HepG2 (cell line): ENCODE measurements around the gene TSGA10. TPM values are rescaled to one million over a fixed set of nuclear protein-coding genes. Genes with fewer than 3 reads are reported as not detected.
A peak's percentile ranks its signal among the peaks of the same experiment; 100 is the strongest.

Experiments
- ATAC-seq: fragments of 200-7000 bp; cut with Tn5 transposase; 3 replicates; pipeline ENCODE4 v1.9.1; 2020; ENCODE audit warnings: mild to moderate bottlenecking, moderate library complexity
- BruUV-seq: library from RNA; stranded (reverse); fragments of 400-500 nt; replicated peaks from 2 replicates; lab custom pipeline; 2021; lab: Mats Ljungman, UMichigan
- CTCF ChIA-PET: fragments of 300-600 bp; formaldehyde crosslinking; extraction: SDS; loops from one replicate; lab custom pipeline; 2021; ENCODE audit warnings: low total read pairs, inconsistent platforms, low intra/inter-chr PET ratio; lab: Yijun Ruan, JAX
- POLR2A ChIA-PET: fragments of 350-600 bp; sonication (Branson Sonifier 250); formaldehyde crosslinking; loops from one replicate; lab custom pipeline; 2020; ENCODE audit warnings: antibody characterized with exemption, inconsistent platforms; lab: Yijun Ruan, JAX
- DNase-seq: peaks from one replicate; pipeline ENCODE4 v3.0.0-alpha.2; 2015; ENCODE audit warnings: low spot score
- FAIRE-seq: peaks from 3 replicates; lab custom pipeline; 2011; peaks lifted over from hg19 to GRCh38; lab: Jason Lieb, UNC
- H2AFZ ChIP-seq: one replicate; pipeline ENCODE4 v1.6.1; 2011; ENCODE audit warnings: low read length, inconsistent platforms
- H3K27ac ChIP-seq: fragments of 300-600 bp; 3 replicates; pipeline ENCODE4 v1.8.0; 2011; ENCODE audit warnings: mixed run types, mild to moderate bottlenecking, mixed read lengths, low read length, inconsistent platforms; ENCODE audit not compliant: insufficient read depth; ENCODE audit errors: extremely low read length
- H3K27me3 ChIP-seq, 2 experiments: fragments of 200-600 bp in 1 of 2; 2 replicates in 1 of 2; 3 replicates in 1 of 2; pipeline versions ENCODE4 v1.6.0 to v1.8.0; 2011; ENCODE audit warnings: low read length in 2 of 2, mild to moderate bottlenecking in 2 of 2, moderate library complexity in 2 of 2, inconsistent platforms in 1 of 2; ENCODE audit not compliant: insufficient read depth in 2 of 2, control insufficient read depth in 1 of 2
- H3K36me3 ChIP-seq, 2 experiments: fragments of 200-600 bp in 1 of 2; replicated peaks in 1 of 2; 2 replicates in 1 of 2; 3 replicates in 1 of 2; pipeline versions ENCODE4 v1.5.1 to v1.8.0; 2011; ENCODE audit warnings: low read length in 2 of 2, inconsistent platforms in 1 of 2; ENCODE audit not compliant: insufficient read depth in 2 of 2, control insufficient read depth in 1 of 2
- H3K4me1 ChIP-seq: 2 replicates; pipeline ENCODE4 v1.5.1; 2012; ENCODE audit warnings: low read length, inconsistent platforms; ENCODE audit not compliant: insufficient read depth
- H3K4me2 ChIP-seq: 2 replicates; pipeline ENCODE4 v1.6.0; 2011; ENCODE audit warnings: low read depth, low read length, inconsistent platforms
- H3K4me3 ChIP-seq, 3 experiments: fragments of 200-600 bp in 1 of 3; sonication (generic), shearing (Covaris generic) in 1 of 3; replicated peaks in 1 of 3; 2 replicates each; pipeline ENCODE4 v1.5.1; 2011 to 2016; ENCODE audit warnings: low read length in 3 of 3, inconsistent platforms in 2 of 3, low read depth in 2 of 3, mild to moderate bottlenecking in 2 of 3, control low read depth in 1 of 3, mixed read lengths in 1 of 3; ENCODE audit not compliant: insufficient read depth in 1 of 3
- H3K79me2 ChIP-seq: one replicate; pipeline ENCODE4 v1.6.1; 2011; ENCODE audit warnings: low read length, inconsistent platforms; ENCODE audit not compliant: insufficient read depth
- H3K9ac ChIP-seq: 2 replicates; pipeline ENCODE4 v1.6.0; 2011; ENCODE audit warnings: mild to moderate bottlenecking, low read depth, low read length, inconsistent platforms; ENCODE audit not compliant: insufficient read depth
- H3K9me3 ChIP-seq: 2 replicates; pipeline ENCODE4 v1.5.1; 2012; ENCODE audit warnings: mild to moderate bottlenecking, low read length
- H4K20me1 ChIP-seq: 2 replicates; pipeline ENCODE4 v1.6.0; 2011; ENCODE audit warnings: inconsistent platforms, mild to moderate bottlenecking, low read length, moderate library complexity; ENCODE audit not compliant: insufficient read depth
- BCL6 ChIP-seq: IDR thresholded peaks from 2 replicates; pipeline ENCODE4 v1.6.1; 2016; ENCODE audit warnings: missing genetic modification reagents, missing compliant biosample characterization
- HMGA1 ChIP-seq: sonication (generic); formaldehyde crosslinking; conservative IDR thresholded peaks from 2 replicates; pipeline ENCODE4 v1.4.0; 2020; ENCODE audit warnings: missing genetic modification reagents
- MAFK ChIP-seq, 2 experiments: IDR thresholded peaks in 1 of 2; conservative IDR thresholded peaks in 1 of 2; 2 replicates each; pipeline ENCODE4 v1.6.1; 2011; ENCODE audit warnings: improper control_type of control experiment in 2 of 2, low read length in 2 of 2
- ZBTB8A ChIP-seq: sonication (generic); formaldehyde crosslinking; IDR thresholded peaks from 2 replicates; pipeline ENCODE4 v1.4.0; 2020; ENCODE audit warnings: mild to moderate bottlenecking, low read depth, missing genetic modification reagents, borderline replicate concordance
- ZNF724P ChIP-seq: sonication (generic); formaldehyde crosslinking; IDR thresholded peaks from 2 replicates; pipeline ENCODE4 v1.8.0; 2022; ENCODE audit warnings: missing genetic modification reagents, borderline replicate concordance
- ZNF775 ChIP-seq: sonication (generic); formaldehyde crosslinking; IDR thresholded peaks from 2 replicates; pipeline ENCODE4 v1.4.0; 2020; ENCODE audit warnings: missing genetic modification reagents, mild to moderate bottlenecking, moderate library complexity, borderline replicate concordance
- ZNF776 ChIP-seq: sonication (generic); formaldehyde crosslinking; IDR thresholded peaks from 2 replicates; pipeline ENCODE4 v1.4.0; 2020; ENCODE audit warnings: mild to moderate bottlenecking, missing genetic modification reagents
- ZNF782 ChIP-seq: sonication (generic); formaldehyde crosslinking; IDR thresholded peaks from 2 replicates; pipeline ENCODE4 v1.4.0; 2020; ENCODE audit warnings: missing genetic modification reagents, mild to moderate bottlenecking, borderline replicate concordance
- WGBS: methylation state at CpG from one replicate; pipeline ENCODE4 v1.1.6; 2017; ENCODE audit warnings: low lambda C conversion rate; 5-methylcytosine and 5-hydroxymethylcytosine counted together
- in situ Hi-C: cut with HindIII; loops from 2 replicates; pipeline ENCODE4 v1.10.0; 2017; ENCODE audit warnings: low pct_unique_long_range_greater_than_20kb; ENCODE audit not compliant: extremely low pct_ligation_motif_present
- intact Hi-C: fragments of 100-400 bp; cut with micrococcal nuclease; formaldehyde crosslinking; loops from one replicate; pipeline ENCODE4 v1.10.0; 2022; ENCODE audit not compliant: unreplicated experiment
- polyA plus RNA-seq, 8 experiments: library from polyadenylated mRNA; depleted of rRNA in 3 of 8; stranded (reverse) in 7 of 8; unstranded in 1 of 8; fragments of >200 nt; fragmentation: Illumina TruSeq in 4 of 8; extraction: Trizol in 4 of 8; gene quantifications; 2 replicates each; pipeline versions ENCODE4 v1.2.1 to v1.2.3, GENCODE V29; 2011 to 2016; ENCODE audit warnings: low read depth in 4 of 8, missing spikeins in 1 of 8, mixed read lengths in 1 of 8; ENCODE audit not compliant: insufficient read depth in 1 of 8
- total RNA-seq, 5 experiments: library from RNA; depleted of rRNA; stranded (reverse); fragments of >200 nt; fragmentation: Illumina TruSeq; extraction: Trizol; gene quantifications; 2 replicates each; pipeline ENCODE4 v1.2.3, GENCODE V29; 2016; ENCODE audit warnings: low read depth in 1 of 5
- TF ChIP-seq, protein P1 (sequence below): sonication (generic); formaldehyde crosslinking; IDR thresholded peaks from 2 replicates; pipeline ENCODE4 v1.4.0; 2020; ENCODE audit warnings: missing genetic modification reagents, borderline replicate concordance
- TF ChIP-seq, protein P2 (sequence below): sonication (generic); formaldehyde crosslinking; IDR thresholded peaks from 2 replicates; pipeline ENCODE4 v1.4.0; 2020; ENCODE audit warnings: mild to moderate bottlenecking, missing genetic modification reagents

Gene TSGA10
- total and polyA plus RNA-seq, 2 of the 13 experiments (the other 11 are each of a cell fraction or from before 2014, with no cell fraction given), result 4.7 to 13.1 TPM

DNA sequence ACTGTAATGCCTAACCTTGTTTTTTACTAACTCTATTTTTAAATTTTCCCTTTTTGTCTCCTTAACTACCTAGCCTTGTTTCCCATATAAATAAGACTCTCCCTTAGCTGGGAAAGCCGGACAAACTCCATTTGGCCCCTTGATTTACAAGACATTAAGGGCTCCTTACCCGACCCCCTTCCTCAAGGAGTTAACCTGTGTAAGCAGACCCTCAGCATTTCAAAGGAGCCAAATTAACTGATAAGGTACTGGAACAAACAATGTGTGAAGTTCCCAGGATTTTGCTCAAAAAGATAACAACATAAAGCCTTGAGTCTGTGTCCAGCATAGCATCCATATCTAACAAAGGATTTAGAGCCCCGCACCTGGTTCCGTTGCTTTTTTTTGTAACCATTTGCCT lies 72.9 kb downstream of the TSGA10 start:
- ATAC-seq (no peak), FAIRE-seq (peak; percentile 30), DNase-seq (no peak)
- H3K79me2 ChIP-seq, result no peaks in the 10 kb centered on the region
- H3K27me3 ChIP-seq, result no peaks in the 10 kb centered on the region
- ChIA-PET CTCF (no interaction called here), POLR2A (no interaction called here)
- no peak overlapping the region for H2AFZ ChIP-seq
- in situ Hi-C loops (no loop called here), intact Hi-C loops (no loop called here)
- no peaks in the 10 kb centered on the region for H4K20me1 ChIP-seq
- no peak overlapping the region for H3K4me2 ChIP-seq
- TF ChIP-seq MAFK (conservative IDR thresholded peaks at IDR 0.05 in 1 of 2, IDR thresholded peaks at IDR 0.05 in 1 of 2; ENCODE audit: low read length in 2 of 2), result no peak
- H3K4me3 ChIP-seq, result no peak overlapping the region
- H3K27ac ChIP-seq, result no peak overlapping the region
- H3K9me3 ChIP-seq, result no peaks in the 10 kb centered on the region
- H3K9ac ChIP-seq, result no peak overlapping the region
- no peaks in the 10 kb centered on the region for H3K36me3 ChIP-seq
- WGBS, result 48% methylated on average over 4 of the region's 4 CpGs
- H3K4me1 ChIP-seq, result no peaks in the 10 kb centered on the region
- BruUV-seq, result no TSS peak

DNA sequence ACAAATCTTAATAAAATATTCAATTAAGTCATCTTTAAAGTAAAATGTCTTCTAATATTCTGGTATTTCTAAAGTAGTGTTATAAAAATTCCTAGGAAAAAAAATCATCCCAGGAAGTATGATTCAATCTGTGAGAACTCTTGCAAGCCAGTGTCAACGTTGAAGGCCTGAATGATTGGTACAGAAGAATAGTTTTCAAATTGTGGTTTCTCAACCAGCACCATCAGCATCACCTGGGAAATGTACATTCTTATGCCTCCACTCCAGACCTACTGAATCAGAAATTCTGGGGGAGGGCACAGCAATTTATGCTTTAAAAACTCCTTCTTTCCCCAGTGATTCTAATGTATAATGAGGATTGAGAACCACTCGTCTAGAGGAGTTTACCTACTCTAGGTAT lies 75.5 kb downstream of the TSGA10 start:
- H4K20me1 ChIP-seq, result no peaks in the 10 kb centered on the region
- no peaks in the 10 kb centered on the region for H3K4me1 ChIP-seq
- no peak overlapping the region for H2AFZ ChIP-seq
- ATAC-seq (no peak), FAIRE-seq (no peak), DNase-seq (no peak)
- in situ Hi-C loops (no loop called here), intact Hi-C loops (no loop called here)
- ChIA-PET CTCF (no interaction called here), POLR2A (interaction anchor here (0.7 kb wide), 1 partner anchor 1986 kb away, joined by 3 read pairs; no protein-coding TSS in a partner anchor)
- no peaks in the 10 kb centered on the region for H3K36me3 ChIP-seq
- H3K9me3 ChIP-seq, result no peaks in the 10 kb centered on the region
- no peaks in the 10 kb centered on the region for H3K79me2 ChIP-seq
- WGBS, result 8% methylated on average over 2 of the region's 2 CpGs
- H3K4me2 ChIP-seq, result no peak overlapping the region
- no peak overlapping the region for H3K4me3 ChIP-seq
- BruUV-seq, result no TSS peak
- no peak overlapping the region for H3K9ac ChIP-seq
- H3K27me3 ChIP-seq, result no peaks in the 10 kb centered on the region
- H3K27ac ChIP-seq, result no peak overlapping the region
- no peak for TF ChIP-seq HMGA1
- no peak for TF ChIP-seq ZNF775
- no peak for TF ChIP-seq ZNF782
- TF ChIP-seq, protein P1, sequence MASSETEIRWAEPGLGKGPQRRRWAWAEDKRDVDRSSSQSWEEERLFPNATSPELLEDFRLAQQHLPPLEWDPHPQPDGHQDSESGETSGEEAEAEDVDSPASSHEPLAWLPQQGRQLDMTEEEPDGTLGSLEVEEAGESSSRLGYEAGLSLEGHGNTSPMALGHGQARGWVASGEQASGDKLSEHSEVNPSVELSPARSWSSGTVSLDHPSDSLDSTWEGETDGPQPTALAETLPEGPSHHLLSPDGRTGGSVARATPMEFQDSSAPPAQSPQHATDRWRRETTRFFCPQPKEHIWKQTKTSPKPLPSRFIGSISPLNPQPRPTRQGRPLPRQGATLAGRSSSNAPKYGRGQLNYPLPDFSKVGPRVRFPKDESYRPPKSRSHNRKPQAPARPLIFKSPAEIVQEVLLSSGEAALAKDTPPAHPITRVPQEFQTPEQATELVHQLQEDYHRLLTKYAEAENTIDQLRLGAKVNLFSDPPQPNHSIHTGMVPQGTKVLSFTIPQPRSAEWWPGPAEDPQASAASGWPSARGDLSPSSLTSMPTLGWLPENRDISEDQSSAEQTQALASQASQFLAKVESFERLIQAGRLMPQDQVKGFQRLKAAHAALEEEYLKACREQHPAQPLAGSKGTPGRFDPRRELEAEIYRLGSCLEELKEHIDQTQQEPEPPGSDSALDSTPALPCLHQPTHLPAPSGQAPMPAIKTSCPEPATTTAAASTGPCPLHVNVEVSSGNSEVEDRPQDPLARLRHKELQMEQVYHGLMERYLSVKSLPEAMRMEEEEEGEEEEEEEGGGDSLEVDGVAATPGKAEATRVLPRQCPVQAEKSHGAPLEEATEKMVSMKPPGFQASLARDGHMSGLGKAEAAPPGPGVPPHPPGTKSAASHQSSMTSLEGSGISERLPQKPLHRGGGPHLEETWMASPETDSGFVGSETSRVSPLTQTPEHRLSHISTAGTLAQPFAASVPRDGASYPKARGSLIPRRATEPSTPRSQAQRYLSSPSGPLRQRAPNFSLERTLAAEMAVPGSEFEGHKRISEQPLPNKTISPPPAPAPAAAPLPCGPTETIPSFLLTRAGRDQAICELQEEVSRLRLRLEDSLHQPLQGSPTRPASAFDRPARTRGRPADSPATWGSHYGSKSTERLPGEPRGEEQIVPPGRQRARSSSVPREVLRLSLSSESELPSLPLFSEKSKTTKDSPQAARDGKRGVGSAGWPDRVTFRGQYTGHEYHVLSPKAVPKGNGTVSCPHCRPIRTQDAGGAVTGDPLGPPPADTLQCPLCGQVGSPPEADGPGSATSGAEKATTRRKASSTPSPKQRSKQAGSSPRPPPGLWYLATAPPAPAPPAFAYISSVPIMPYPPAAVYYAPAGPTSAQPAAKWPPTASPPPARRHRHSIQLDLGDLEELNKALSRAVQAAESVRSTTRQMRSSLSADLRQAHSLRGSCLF, result no peak
- TF ChIP-seq ZNF776 (CRISPR knock-in tag), result no peak
- no peak for TF ChIP-seq ZBTB8A (CRISPR knock-in tag)
- no peak for TF ChIP-seq ZNF724P
- TF ChIP-seq BCL6 (CRISPR knock-in tag), result no peak
- TF ChIP-seq, protein P2, sequence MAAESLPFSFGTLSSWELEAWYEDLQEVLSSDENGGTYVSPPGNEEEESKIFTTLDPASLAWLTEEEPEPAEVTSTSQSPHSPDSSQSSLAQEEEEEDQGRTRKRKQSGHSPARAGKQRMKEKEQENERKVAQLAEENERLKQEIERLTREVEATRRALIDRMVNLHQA (CRISPR knock-in tag), result no peak
